HG02852 (cell line): ENCODE measurements around the gene PDE4B.
A peak's percentile ranks its signal among the peaks of the same experiment; 100 is the strongest.
"Not testable (repeated sequence)": the region's sequence is repeated elsewhere in the genome, so short reads cannot be mapped to it uniquely, and the experiment has no call there.

Experiments used
- ATAC-seq: cut with Tn5 transposase; IDR thresholded peaks from one replicate; pipeline ENCODE4 v1.9.1; 2021; ENCODE audit warnings: mild to moderate bottlenecking, moderate library complexity; ENCODE audit not compliant: unreplicated experiment

Gene PDE4B

DNA sequence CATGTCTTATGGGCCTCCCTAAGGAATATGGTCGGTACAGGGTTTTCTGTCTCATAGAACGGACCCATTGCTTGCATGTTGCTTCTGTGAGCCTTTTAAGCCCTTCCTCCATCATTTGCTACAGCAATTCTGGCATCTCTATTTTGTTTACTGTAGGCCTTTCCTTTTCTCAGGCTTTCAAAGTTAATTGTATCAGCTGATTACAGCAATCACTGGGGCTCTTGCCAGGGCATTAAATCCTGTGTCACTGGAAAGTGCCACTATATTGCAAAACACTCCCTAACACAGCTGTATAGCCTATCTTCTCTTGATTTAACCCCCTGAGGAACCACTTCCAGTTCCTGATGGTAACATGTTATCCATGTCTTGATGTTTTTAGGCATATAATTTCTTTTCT lies 156.5 kb downstream of the PDE4B start:
- no peak for ATAC-seq

DNA sequence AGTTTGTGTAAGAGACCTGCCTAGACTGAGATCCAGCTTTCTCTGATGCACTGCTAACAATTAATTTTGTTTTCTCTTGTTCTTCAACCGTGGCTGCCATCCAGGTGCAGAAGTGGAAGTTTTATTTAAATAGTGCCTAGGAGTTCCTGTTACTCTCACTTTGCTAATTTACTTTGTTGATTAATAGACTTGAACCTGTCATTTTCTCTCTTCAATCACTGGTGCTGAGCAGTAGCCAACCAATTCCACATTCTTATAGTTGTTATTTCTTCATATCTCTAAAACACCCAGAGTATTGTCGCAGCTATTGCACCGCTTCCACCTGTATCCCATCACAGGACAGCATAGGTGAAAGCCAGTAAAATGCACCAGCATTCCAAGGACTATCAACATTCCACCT lies 157.2 kb downstream of the PDE4B start:
- no peak for ATAC-seq

DNA sequence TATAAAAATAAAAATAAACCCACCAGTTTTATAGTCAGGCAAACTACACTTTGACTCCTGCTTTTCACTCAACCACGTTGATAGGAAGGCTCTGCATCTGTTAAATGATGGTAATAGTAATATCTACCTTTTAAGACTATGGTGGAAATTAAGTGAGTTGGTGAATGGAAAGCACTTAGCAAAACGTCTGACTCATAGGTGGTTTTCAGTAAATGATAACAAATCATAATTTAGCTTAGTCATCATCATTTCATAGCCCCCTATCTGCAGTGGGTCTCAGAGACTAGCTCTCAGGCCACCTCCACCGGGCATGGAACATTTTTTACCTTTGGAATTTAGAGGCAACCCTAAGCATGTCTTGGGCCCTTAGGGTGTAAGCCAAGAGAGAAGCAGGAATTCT lies 160.0 kb downstream of the PDE4B start:
- no peak for ATAC-seq

DNA sequence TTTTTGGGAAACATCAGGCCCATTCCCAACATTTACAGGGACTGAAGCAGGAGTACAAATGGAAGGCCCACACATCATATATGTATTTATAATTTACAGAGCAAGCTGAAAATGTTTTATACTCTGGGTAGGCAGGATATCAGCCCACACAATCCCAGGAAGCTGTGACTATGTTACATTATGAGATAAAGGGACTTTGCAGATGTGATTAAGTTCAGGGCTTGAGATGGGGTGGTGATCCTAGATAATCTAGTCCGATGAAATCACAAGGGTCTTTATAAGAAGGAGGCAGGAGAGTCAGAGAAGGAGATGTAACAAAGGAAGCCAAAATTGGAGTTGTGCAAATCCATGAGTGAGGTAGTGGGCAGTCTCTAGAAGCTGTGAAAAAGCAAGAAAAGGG lies 160.5 kb downstream of the PDE4B start:
- ATAC-seq, result no peak

DNA sequence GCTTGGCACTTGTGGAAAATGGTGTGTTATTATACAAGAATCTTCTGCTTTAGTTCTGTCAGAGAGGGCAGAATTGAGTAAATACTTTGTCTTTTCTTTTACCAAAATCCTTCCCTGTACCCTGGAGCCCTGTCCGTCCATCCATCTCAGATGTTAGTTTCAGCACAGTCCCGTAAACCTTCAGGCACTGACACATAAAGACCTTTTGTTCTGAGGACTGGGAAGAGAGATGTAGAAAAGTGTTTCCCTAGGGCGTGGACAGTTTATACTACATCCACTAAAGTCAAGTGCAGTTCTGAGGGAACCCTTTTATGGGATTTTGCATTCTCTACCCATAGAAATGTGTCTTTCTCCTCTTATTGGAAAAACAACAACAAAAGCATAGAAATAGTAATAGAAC lies 162.4 kb downstream of the PDE4B start:
- no peak for ATAC-seq

DNA sequence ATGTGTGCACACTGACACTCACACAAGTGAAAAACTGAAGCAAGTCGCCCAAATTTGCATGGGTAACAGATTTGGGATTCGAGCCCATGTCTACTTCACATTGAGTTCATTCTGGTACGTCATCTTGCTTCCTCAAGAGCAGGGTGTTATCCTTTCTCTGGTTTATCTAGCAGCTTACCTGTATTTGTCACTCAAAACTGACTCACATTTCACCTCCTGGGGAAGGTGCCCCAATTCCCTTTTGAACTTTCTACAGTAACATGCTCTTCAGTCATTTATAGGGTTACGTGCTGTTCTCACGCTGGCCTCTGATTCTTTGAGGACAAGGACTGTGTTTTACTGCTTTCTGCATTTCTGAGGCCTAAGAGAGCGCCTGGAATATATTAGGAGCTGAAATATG lies 162.8 kb downstream of the PDE4B start:
- ATAC-seq, result no peak

DNA sequence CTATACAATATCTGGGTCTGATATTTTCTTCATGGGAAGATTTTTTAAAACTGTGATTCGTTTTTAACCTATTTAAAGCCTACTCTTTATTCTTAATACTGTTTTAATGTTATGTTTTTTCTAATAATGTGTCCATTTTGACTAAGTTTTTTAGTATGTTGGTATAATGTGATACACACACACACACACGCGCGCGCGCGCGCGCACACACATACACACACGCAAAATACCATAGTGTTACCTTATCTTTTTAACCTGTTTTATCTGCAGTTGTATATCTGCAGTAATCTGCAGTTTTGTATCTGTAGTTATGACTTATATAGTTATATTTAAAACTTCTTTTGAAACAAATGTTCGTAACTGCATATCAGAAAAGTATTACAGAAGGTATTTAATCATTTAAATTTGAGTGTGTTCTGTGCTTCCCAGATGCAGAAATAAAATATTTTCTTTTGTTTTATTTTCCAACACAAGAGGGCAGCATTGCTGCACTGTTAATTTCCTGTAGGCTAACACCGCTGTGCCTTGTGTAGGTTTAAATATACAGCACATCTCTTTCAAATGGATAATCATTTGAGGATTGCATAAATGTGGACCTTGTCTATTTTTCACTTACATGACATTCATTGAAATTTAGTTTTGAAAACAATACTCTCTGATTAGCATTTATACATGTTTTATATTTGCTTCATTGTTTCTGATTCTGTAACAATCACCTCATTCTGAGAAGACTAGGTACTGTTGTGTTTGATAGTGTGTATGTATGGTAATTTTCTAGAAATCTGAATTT lies 166.1 kb downstream of the PDE4B start:
- peak; percentile 68 for ATAC-seq

DNA sequence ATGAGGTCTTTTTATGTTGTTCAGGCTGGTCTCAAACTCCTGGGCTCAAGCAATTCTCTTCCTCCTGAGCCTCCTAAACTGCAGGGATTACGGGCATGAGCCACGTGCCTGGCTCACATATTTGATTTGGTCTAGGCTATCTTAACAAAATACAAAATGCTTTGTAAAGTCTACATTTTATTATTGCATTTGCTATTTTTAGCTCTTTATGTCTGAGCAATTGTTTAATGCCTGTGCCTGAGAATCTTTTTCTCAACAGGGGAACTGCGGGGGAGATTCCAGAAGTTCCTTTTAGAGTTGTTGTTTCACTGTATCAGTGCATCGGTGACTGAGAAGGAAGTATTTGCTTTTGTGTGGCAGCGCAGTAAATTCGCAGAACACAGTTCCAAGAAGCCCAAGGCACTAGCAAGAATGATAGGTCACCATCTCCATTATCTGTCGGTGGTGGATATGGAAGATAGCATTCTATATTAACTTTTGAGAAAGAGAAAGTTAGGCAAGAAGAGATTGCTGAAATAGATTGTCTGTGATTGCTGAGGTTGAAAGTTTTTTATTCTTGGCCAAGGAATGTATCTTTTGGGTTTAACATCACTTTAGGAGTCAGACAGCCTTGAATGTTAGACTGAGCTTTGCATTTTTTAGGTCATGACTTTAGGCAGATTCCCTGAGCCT lies 167.3 kb downstream of the PDE4B start:
- no peak for ATAC-seq

DNA sequence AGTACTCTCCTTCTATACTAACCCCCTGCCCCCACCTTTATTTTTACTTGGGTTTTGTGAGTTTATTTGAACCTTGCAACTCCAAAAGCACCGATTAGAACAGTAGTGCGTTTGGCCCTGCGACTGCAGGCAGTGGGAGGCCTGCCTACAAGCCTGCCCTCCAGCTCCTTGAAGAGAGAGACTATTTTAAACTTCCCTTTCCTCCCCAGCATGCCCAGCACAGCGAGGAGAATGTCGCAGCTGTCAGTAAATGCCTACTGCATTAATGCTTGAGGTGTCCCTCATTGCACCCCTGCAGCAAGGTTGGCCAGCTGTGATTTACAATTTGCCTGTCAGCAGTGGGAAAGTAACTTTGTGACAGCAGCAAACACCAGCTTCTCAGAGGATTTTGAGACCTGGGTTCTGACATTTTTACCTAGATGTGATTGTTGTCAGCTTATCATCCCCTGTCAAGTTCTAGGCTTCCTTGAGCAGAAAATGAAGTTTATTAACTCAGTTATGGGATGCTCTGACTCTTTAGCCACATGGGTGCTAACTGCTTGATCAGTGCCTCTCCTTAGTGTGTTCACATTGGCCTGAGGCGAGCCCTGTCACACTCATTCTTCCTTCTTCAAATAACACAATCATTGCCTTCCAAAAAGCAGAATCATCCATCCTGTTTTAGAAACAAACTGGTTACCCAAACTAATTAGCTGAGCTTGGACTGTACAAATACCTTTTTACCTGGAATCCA lies 170.6 kb downstream of the PDE4B start:
- no peak for ATAC-seq

DNA sequence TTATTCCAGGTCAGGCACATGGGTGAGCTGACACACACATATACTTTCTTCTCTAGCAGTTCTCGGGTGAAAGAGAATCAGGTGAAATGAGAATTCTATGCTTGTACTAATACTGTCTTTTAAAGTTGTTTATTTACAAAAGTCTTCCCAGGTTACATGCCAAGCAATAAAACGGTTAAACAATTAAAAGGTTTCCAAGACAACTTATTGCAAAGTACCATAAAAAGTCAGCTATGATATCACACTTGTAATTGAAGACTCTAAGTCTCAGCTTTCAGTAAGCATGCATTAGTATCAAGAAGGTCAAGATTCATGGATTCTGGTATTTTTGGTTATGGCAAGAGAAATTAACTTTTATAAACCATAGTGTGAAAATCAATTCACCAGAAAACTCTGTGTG lies 171.4 kb downstream of the PDE4B start:
- ATAC-seq, result no peak

DNA sequence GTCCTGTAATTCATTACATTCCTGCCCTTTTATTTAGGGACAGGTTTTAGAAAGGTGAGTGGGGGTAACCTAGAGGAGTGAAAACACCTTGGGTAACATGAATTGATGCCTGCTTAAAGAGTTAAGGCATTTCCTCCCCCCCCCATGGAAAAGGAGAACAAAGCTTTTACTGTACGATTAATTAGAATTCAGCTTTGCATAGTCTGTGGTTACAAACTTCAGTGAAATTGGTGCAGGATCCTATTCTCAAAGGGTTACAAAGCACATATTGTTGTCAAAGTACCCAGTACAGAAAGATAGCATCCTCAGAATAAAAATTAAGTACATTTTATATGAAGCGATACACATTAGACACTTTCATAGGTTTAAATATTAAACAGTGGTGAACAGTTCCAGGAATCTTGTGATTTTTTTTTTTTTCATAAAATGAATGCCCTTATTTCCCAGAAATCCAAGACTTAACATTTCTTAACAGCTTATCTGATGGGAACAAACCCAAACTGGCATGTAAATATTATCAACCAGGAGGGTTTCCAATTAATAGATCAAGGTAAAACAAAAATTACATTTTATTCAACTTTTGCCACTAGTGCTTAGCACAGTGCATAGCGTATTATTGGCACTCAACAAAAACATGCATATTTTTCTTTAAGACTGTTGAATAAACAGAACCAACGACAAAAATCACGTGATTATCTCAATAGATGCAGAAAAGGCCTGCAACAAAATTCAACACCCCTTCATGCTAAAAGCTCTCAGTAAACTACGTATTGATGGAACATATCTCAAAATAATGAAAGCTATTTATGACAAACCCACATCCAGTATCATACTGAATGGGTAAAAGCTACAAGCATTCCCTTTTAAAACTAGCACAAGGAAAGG lies 172.7 kb downstream of the PDE4B start:
- no peak for ATAC-seq

DNA sequence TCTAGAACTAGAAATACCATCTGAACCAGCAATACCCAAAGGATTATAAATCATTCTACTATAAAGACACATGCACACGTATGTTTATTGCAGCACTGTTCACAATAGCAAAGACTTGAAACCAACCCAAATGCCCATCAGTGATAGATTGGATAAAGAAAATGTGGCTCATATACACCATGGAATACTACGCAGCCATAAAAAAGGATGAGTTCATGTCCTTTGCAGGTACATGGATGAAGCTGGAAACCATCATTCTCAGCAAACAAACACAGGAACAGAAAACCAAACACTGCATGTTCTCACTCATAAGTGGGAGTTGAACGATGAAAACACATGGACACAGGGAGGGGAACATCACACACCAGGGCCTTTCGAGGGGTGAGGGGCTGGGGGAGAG lies 174.8 kb downstream of the PDE4B start:
- not testable (repeated sequence) for ATAC-seq

DNA sequence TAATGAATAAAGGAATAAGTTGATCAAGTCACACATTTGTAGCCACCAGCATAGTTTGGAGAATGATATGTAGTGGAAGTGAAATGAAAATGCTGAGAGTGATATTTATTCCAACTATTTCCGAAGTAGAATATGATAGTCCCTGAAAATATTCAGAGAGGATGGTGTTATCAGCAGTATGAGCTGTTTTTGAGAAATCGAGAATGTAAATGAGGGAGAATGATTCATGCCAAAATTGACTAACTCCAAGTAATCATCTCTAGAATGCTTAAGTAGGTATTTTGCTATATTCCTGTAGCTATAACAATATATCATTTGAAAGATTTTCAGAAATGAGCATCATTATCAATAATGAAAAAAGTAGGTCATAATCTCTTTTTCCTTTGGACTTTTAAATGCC lies 178.9 kb downstream of the PDE4B start:
- ATAC-seq, result no peak

DNA sequence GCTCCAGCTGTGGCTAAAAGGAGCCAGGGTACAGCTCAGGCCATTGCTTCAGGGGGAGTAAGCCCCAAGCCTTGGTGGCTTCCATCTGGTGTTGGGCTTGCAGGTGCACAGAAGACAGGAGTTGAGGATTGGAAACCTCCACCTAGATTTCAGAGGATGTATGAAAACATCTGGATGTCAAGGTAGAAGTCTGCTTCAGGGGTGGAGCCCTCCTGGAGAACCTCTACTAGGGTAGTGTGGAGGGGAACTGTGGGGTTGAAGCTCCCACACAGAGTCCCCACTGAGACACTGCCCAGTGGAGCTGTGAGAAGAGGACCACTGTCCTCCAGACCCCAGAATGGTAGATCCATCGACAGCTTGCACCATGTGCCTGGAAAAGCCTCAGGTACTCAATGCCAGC lies 183.0 kb downstream of the PDE4B start:
- ATAC-seq, result no peak

DNA sequence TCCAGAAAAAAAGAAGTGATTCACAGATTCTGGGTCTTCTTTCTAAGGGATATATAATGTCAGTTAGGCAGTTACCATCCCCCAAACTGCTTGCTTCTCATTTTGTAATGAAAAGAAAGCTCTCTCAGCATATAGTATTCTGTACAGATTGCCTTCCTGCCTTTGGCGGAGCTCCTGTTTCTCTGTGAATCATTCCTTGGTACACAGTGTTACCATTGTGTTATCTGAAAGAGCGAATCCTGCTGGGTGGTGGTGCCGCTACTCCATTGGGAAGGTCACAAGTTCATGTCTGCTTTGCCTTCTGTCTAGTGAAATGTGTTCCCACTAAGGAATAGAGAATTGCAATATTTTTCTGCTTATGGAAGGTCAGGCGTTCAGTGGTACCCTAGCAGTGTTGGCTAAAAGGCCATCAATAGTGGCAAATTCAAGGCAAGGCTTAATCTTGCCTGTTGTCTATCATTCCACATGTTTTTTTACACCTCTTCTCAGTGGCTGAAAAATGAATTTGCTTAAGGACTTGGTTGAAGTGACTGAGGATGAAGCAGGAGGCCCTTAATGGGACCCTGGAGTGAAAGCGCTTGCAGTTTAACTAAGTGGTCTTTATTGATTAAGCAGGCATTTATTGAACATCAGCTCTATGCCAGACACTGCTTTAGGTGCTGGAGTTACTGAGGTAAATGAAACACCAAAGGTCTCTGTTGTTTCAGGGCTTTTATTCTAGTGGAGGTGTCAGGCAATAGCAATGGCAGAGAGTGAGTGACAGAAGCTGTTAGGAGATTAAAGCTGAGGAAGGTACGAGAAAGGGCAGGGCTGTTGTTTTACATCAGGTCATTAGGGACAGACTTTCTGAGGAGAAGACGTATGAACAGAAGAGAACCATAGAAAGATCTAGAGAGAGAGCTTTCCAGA lies 186.7 kb downstream of the PDE4B start:
- ATAC-seq, result no peak

DNA sequence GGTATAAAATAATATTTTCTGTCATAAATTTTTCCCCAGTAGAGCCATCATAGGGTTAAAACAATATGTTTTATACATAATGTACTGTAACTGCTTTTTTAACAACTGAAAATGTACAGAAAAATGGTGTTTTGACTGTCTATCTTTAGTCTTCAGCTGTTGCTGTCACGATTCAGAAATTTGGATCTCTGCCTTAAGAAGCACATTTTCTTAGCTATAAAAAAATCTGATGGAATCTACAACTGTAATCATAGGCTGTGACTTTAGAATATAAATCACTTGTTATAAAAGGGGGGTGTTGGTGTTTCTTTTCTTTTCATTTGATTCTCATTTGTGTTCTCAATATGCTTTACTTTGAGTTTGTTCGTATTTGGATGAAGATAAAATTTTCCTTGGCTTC lies 187.5 kb downstream of the PDE4B start:
- no peak for ATAC-seq

DNA sequence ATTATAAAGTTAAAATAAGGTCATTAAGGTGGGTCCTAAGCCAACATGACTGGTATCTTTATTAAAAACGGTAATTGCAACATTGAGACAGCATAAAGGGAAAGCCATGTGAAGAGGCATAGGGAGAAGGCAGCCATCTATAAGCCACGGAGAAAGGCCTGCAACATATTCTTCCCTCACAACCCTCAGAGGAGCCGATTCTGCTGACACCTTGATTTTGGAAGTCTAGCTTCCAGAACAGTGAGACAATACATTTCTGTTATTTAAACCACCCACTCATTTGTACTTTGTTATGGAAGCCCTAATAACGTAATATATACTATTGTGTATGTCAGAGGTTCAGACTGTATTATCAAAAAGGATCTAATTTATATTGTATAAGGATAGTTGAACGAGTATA lies 190.8 kb downstream of the PDE4B start:
- ATAC-seq, result no peak

DNA sequence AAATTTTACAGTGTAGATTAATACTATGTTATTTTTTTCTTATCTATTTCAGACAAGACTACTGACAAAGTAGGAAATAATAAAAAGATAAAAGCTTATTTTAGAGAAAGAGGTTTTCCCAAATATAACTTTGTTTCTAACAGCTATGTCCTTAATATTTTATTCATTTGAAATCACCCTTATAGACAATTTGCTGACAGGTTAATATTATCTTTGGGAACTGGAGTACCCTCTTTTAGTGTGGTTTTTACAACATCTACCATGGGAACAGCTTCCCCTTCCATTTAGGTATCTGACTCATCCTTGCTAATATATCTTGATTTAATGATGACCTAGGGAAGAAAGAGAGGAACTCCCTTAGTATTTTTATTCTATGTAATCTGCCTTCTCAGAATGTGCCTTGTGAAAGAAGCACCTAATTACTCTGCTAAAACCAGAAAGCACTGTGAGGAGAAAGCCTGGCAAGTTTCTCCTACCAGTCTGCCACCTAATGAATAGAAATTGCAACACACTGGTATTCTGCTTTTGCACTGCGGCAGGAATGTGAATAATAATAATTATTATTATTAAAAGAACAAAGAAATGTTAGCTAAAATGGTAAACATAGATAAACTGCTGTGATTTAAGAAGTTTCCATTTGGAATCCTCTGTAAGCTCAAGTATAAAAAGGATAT lies 192.8 kb downstream of the PDE4B start:
- no peak for ATAC-seq

DNA sequence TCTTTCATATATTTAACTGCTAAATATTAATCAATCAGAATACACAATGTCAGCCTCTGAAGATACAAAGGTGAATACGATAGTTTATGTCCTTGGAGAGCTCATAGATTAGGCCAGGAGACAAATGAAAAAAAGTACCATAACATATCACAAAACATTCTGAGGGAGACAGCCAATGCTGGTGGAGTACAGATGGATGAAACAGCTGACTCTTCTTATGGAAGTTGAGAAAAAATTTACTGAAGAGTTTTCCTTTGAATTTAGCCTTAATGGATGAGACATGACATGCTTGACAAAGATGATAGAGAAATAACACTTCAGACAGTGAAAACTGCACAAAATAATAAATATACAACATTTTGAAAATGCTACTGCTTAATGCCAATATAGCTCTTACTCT lies 193.5 kb downstream of the PDE4B start:
- ATAC-seq, result no peak
